ENCODE measurements around the gene MAPK4. TPM values are rescaled to one million over a fixed set of nuclear protein-coding genes. Genes with fewer than 3 reads are reported as not detected.

Gene MAPK4
- total RNA-seq, 3 donors from 2014 or later: 0.64 to 1.9 (median 1.3) TPM

- Histone ChIP-seq H3K4me1 (no peaks in the 10 kb centered on the region), H3K36me3 (no peaks in the 10 kb centered on the region), H3K27ac (no peak overlapping the region), H3K4me3 (no peak overlapping the region), H3K9me3 (peaks cover 0 to 7% of the 10 kb centered on the region in 2 donors), H3K27me3 (peaks cover 0 to 3% of the 10 kb centered on the region in 2 donors)
- no peak for DNase-seq (ENCODE audit: low spot score in 2 of 2)
- intact Hi-C loops (cut with DNase I; ENCODE audit: low total_unique reads): no loop called here
- no peak for TF ChIP-seq POLR2AphosphoS5 (IDR thresholded peaks at IDR 0.05)
- no peak for TF ChIP-seq CTCF (IDR thresholded peaks at IDR 0.05)
Measured at GRCh38 chr18:50610349-50610748, 50.5 kb downstream of the MAPK4 start.

- Histone ChIP-seq H3K9me3 (peaks cover 0 to 7% of the 10 kb centered on the region in 2 donors), H3K27me3 (no peaks in the 10 kb centered on the region), H3K4me1 (no peaks in the 10 kb centered on the region), H3K4me3 (no peak overlapping the region), H3K36me3 (no peaks in the 10 kb centered on the region), H3K27ac (no peak overlapping the region)
- TF ChIP-seq CTCF (IDR thresholded peaks at IDR 0.05): no peak
- TF ChIP-seq POLR2AphosphoS5 (IDR thresholded peaks at IDR 0.05): no peak
- no peak for TF ChIP-seq POLR2A (IDR thresholded peaks at IDR 0.05)
- intact Hi-C loops (cut with DNase I; ENCODE audit: low total_unique reads): no loop called here
- no peak for DNase-seq (ENCODE audit: low spot score in 2 of 2)
Measured at GRCh38 chr18:50611529-50611941, 51.6 kb downstream of the MAPK4 start.

- H3K36me3 ChIP-seq: no peaks in the 10 kb centered on the region
- intact Hi-C loops (cut with DNase I; ENCODE audit: low total_unique reads): no loop called here
Measured at GRCh38 chr18:50614838-50615237, 55.0 kb downstream of the MAPK4 start.

GRCh38 chr18:50616484-50617048, 56.7 kb downstream of the MAPK4 start:
- Histone ChIP-seq H3K36me3 (no peaks in the 10 kb centered on the region), H3K4me1 (no peaks in the 10 kb centered on the region), H3K4me3 (no peak overlapping the region), H3K27me3 (no peaks in the 10 kb centered on the region), H3K9me3 (peaks cover 0 to 7% of the 10 kb centered on the region in 2 donors), H3K27ac (no peak overlapping the region)
- TF ChIP-seq POLR2A (IDR thresholded peaks at IDR 0.05): no peak
- no peak for TF ChIP-seq CTCF (IDR thresholded peaks at IDR 0.05)
- TF ChIP-seq POLR2AphosphoS5 (IDR thresholded peaks at IDR 0.05): no peak
- no peak for DNase-seq (ENCODE audit: low spot score in 2 of 2)
- intact Hi-C loops (cut with DNase I; ENCODE audit: low total_unique reads): no loop called here

More at GRCh38 chr18:50614838-50615237, 55.0 kb downstream of the MAPK4 start:
- TF ChIP-seq CTCF (IDR thresholded peaks at IDR 0.05): no peak
- peak; percentile 51 to 75 (median 64) for TF ChIP-seq POLR2AphosphoS5 (IDR thresholded peaks at IDR 0.05)
- no peaks in the 10 kb centered on the region for H3K27me3 ChIP-seq
- H3K27ac ChIP-seq: peak overlapping the region in 1 of 2 donors; percentile 29
- no peaks in the 10 kb centered on the region for H3K4me1 ChIP-seq
- peak in 1 of 2 donors; percentile 87 for DNase-seq (ENCODE audit: low spot score in 2 of 2)
- no peak overlapping the region for H3K4me3 ChIP-seq
- H3K9me3 ChIP-seq: peaks cover 0 to 7% of the 10 kb centered on the region in 2 donors

- H3K4me3 ChIP-seq: no peak overlapping the region
- TF ChIP-seq POLR2AphosphoS5 (IDR thresholded peaks at IDR 0.05): no peak
- TF ChIP-seq CTCF (IDR thresholded peaks at IDR 0.05): no peak
- TF ChIP-seq POLR2A (IDR thresholded peaks at IDR 0.05): no peak
- no peak for DNase-seq (ENCODE audit: low spot score in 2 of 2)
- no peak overlapping the region for H3K27ac ChIP-seq
- H3K36me3 ChIP-seq: no peaks in the 10 kb centered on the region
- intact Hi-C loops (cut with DNase I; ENCODE audit: low total_unique reads): no loop called here
- H3K4me1 ChIP-seq: no peaks in the 10 kb centered on the region
- H3K9me3 ChIP-seq: no peaks in the 10 kb centered on the region
- H3K27me3 ChIP-seq: no peaks in the 10 kb centered on the region
Measured at GRCh38 chr18:50619861-50620275, 60.0 kb downstream of the MAPK4 start.

Measured in breast epithelium (tissue), 4 donors.